Fibroblast of pulmonary artery (primary cell): ENCODE data around the gene TMEM207.

Experiments
- DNase-seq: peaks from one replicate; pipeline ENCODE4 v3.0.0-alpha.2; 2010; ENCODE audit warnings: low read depth
- H3K4me3 ChIP-seq: replicated peaks from 2 replicates; pipeline ENCODE4 v1.5.1; 2011; ENCODE audit warnings: low read depth, mild to moderate bottlenecking, control low read depth, low read length, moderate library complexity
- TF ChIP-seq, protein P1 (sequence below): IDR thresholded peaks from 2 replicates; pipeline ENCODE4 v1.5.1; 2011; ENCODE audit warnings: mild to moderate bottlenecking, control low read depth, low read length, inconsistent platforms; ENCODE audit errors: missing control alignments

TMEM207 gene

DNA sequence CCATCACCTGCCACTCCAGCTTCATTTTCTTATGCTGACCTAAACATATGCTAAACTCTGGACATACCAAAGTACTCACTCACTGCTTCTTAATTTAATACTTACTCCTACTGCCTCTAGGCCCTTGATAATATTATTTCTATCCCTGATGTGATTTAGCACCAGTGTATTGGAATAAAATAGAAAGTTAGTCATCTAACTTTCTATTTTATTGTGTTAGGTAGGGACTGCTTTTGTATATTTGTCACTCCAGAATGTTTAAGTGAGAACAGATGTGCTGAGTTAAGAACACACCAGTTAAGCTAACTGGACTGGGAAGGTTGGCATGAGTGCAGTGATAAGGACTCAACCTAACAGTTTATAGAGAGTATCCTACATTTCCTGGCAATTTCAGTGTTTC, 68.3 kb downstream of the TMEM207 start:
- no peak for DNase-seq
- H3K4me3 ChIP-seq: no peak overlapping the region
- TF ChIP-seq, protein P1, sequence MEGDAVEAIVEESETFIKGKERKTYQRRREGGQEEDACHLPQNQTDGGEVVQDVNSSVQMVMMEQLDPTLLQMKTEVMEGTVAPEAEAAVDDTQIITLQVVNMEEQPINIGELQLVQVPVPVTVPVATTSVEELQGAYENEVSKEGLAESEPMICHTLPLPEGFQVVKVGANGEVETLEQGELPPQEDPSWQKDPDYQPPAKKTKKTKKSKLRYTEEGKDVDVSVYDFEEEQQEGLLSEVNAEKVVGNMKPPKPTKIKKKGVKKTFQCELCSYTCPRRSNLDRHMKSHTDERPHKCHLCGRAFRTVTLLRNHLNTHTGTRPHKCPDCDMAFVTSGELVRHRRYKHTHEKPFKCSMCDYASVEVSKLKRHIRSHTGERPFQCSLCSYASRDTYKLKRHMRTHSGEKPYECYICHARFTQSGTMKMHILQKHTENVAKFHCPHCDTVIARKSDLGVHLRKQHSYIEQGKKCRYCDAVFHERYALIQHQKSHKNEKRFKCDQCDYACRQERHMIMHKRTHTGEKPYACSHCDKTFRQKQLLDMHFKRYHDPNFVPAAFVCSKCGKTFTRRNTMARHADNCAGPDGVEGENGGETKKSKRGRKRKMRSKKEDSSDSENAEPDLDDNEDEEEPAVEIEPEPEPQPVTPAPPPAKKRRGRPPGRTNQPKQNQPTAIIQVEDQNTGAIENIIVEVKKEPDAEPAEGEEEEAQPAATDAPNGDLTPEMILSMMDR: no peak

DNA sequence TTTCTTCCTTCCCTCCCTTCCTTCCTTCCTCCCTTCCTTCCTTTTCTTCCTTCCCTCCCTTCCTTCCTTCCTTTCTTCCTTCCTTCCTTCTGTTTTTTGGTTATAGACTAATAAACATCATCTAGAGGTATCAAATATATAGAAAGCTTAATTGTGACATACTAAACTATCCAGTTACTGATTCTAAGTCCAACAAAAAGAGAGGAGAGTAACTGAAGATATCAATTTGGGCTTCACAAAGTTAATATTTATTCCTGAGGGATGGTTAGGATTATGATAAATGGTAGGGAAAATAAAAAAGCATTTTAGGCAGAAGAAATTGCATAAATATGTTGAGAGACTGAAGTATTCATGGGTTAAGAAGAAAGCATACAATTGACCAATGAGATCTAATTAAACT, 69.5 kb downstream of the TMEM207 start:
- TF ChIP-seq, protein P1: no peak
- H3K4me3 ChIP-seq: no peak overlapping the region
- no peak for DNase-seq
